GM19193 (cell line): ENCODE data around the gene AUH.

Source experiments
- POLR2A ChIP-seq: IDR thresholded peaks from 4 replicates; pipeline ENCODE4 v1.6.1; 2011; ENCODE audit not compliant: insufficient read depth, insufficient read length; ENCODE audit errors: extremely low read depth

The AUH gene

GRCh38 chr9:91391412-91391811 is 29.7 kb upstream of the AUH start:
- TF ChIP-seq POLR2A, result no peak

GRCh38 chr9:91386765-91387164 is 25.0 kb upstream of the AUH start:
- TF ChIP-seq POLR2A, result no peak

- TF ChIP-seq POLR2A, result no peak
Measured at GRCh38 chr9:91384954-91385353, 23.2 kb upstream of the AUH start.

- no peak for TF ChIP-seq POLR2A
Measured at GRCh38 chr9:91383577-91383976, 21.9 kb upstream of the AUH start.

- no peak for TF ChIP-seq POLR2A
Measured at GRCh38 chr9:91382298-91382697, 20.6 kb upstream of the AUH start.

- no peak for TF ChIP-seq POLR2A
Measured at GRCh38 chr9:91379426-91379825, 17.7 kb upstream of the AUH start.

- TF ChIP-seq POLR2A, result no peak
Measured at GRCh38 chr9:91378695-91379127, 17.0 kb upstream of the AUH start.

- no peak for TF ChIP-seq POLR2A
Measured at GRCh38 chr9:91376239-91376638, 14.5 kb upstream of the AUH start.

- TF ChIP-seq POLR2A, result no peak
Measured at GRCh38 chr9:91374939-91375338, 13.2 kb upstream of the AUH start.

GRCh38 chr9:91371894-91372293 is 10.2 kb upstream of the AUH start:
- TF ChIP-seq POLR2A, result no peak

- TF ChIP-seq POLR2A, result no peak
Measured at GRCh38 chr9:91364702-91365101, 3.0 kb upstream of the AUH start.

- TF ChIP-seq POLR2A, result no peak
Measured at GRCh38 chr9:91364005-91364404, 2.3 kb upstream of the AUH start.

GRCh38 chr9:91362051-91362611 is 413 bp upstream of the AUH start:
- no peak for TF ChIP-seq POLR2A

GRCh38 chr9:91360551-91361290 is 997 bp downstream of the AUH start:
- TF ChIP-seq POLR2A, result no peak

- TF ChIP-seq POLR2A, result no peak
Measured at GRCh38 chr9:91359734-91360470, 1.8 kb downstream of the AUH start.

- no peak for TF ChIP-seq POLR2A
Measured at GRCh38 chr9:91359083-91359482, 2.6 kb downstream of the AUH start.
